ENCODE data around the gene DCLK3.

Gene DCLK3

DNA sequence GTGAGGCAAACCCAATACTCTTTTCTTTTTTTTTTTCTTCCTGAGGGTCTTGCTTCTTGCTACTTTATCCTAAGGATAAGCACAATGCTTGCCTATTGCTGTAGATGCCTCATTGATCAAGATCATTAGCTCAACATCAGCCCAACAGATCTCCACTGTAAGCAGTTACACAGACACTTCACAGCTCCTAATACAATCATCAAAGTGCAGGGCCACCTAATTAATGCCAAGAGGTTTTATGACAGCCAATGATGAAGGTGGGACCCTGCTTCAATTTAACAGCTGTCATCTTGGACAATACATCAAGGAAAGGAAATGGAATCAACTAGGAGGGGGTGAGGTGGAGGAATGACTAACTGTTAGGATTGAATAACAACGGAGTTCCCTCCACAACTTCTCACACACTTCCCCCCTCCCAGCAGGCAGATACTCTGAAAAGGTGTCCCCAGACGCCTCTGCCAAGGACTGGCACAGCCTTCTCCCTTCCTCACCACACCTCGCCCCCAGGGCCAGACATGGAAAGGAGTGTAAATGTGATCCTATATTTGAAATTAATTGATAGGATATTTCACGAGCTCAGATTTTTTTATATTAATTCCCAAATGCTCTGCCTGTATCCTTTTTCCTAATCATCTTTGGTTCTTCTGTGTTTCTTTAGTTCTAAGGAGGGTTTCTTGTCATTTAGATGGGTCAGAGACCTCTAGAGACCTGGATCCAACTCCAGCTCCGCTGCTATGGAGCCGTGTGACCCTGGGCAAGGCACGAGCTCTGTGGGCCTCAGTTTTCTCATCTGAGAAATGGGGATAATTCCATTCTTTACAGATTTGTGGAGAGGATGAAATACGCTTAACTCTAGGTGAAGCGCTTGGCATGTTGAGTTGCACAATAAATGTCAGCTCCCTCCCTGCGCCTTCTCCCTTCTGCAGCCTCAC, 1.2 kb downstream of the DCLK3 start:
- Histone ChIP-seq H3K4me1 (ENCODE audit: low read length) (no peaks in the 10 kb centered on the region), H3K79me2 (ENCODE audit: low read length) (no peaks in the 10 kb centered on the region), H3F3A (ENCODE audit: insufficient read depth, low read length) (no peaks in the 10 kb centered on the region), H3K4me2 (ENCODE audit: low read depth, low read length) (no peak overlapping the region), H3K9me3 (replicated peaks; ENCODE audit: insufficient read depth, low read length) (no peaks in the 10 kb centered on the region), H2AFZ (ENCODE audit: low read length) (no peak overlapping the region), H3K36me3 (replicated peaks; ENCODE audit: insufficient read depth, low read length) (no peaks in the 10 kb centered on the region), H3K9ac (ENCODE audit: low read length) (no peak overlapping the region), H4K20me1 (ENCODE audit: insufficient read depth, low read length) (no peaks in the 10 kb centered on the region), H3K9me2 (replicated peaks; ENCODE audit: insufficient read depth, low read length) (no peaks in the 10 kb centered on the region), H3K27ac (ENCODE audit: low read length) (no peak overlapping the region), H3K4me3 (ENCODE audit: low read length) (no peak overlapping the region), H3K27me3 (replicated peaks; ENCODE audit: insufficient read depth, low read length) (no peaks in the 10 kb centered on the region)
- DNase-seq: no peak
- TF ChIP-seq EZH2 (optimal IDR thresholded peaks at IDR 0.05; ENCODE audit: low read depth, low read length): no peak
- no peak for TF ChIP-seq EZH2phosphoT487 (IDR thresholded peaks at IDR 0.05; ENCODE audit: low read length)
- TF ChIP-seq CTCF (IDR thresholded peaks at IDR 0.05; ENCODE audit: low read length): no peak

- no peaks in the 10 kb centered on the region for H3F3A ChIP-seq (ENCODE audit: insufficient read depth, low read length)
- H3K27me3 ChIP-seq (replicated peaks; ENCODE audit: insufficient read depth, low read length): no peaks in the 10 kb centered on the region
- H3K9ac ChIP-seq (ENCODE audit: low read length): no peak overlapping the region
- H3K36me3 ChIP-seq (replicated peaks; ENCODE audit: insufficient read depth, low read length): no peaks in the 10 kb centered on the region
- no peak overlapping the region for H2AFZ ChIP-seq (ENCODE audit: low read length)
- no peak for TF ChIP-seq EZH2phosphoT487 (IDR thresholded peaks at IDR 0.05; ENCODE audit: low read length)
- no peak for TF ChIP-seq CTCF (IDR thresholded peaks at IDR 0.05; ENCODE audit: low read length)
- H3K9me2 ChIP-seq (replicated peaks; ENCODE audit: insufficient read depth, low read length): no peaks in the 10 kb centered on the region
- no peak overlapping the region for H3K27ac ChIP-seq (ENCODE audit: low read length)
- no peak for DNase-seq
- H4K20me1 ChIP-seq (ENCODE audit: insufficient read depth, low read length): no peaks in the 10 kb centered on the region
- no peak overlapping the region for H3K4me2 ChIP-seq (ENCODE audit: low read depth, low read length)
- no peaks in the 10 kb centered on the region for H3K4me1 ChIP-seq (ENCODE audit: low read length)
- no peak overlapping the region for H3K4me3 ChIP-seq (ENCODE audit: low read length)
- no peaks in the 10 kb centered on the region for H3K9me3 ChIP-seq (replicated peaks; ENCODE audit: insufficient read depth, low read length)
- H3K79me2 ChIP-seq (ENCODE audit: low read length): no peaks in the 10 kb centered on the region
Measured at GRCh38 chr3:36761779-36762178, 2.6 kb downstream of the DCLK3 start.

GRCh38 chr3:36756269-36756668, 8.1 kb downstream of the DCLK3 start:
- H3K9ac ChIP-seq (ENCODE audit: low read length): no peak overlapping the region
- TF ChIP-seq EZH2phosphoT487 (IDR thresholded peaks at IDR 0.05; ENCODE audit: low read length): no peak
- no peak for TF ChIP-seq EZH2 (optimal IDR thresholded peaks at IDR 0.05; ENCODE audit: low read depth, low read length)
- no peak for DNase-seq
- no peak overlapping the region for H2AFZ ChIP-seq (ENCODE audit: low read length)
- no peaks in the 10 kb centered on the region for H3K79me2 ChIP-seq (ENCODE audit: low read length)
- H3K9me3 ChIP-seq (replicated peaks; ENCODE audit: insufficient read depth, low read length): no peaks in the 10 kb centered on the region
- no peaks in the 10 kb centered on the region for H3K9me2 ChIP-seq (replicated peaks; ENCODE audit: insufficient read depth, low read length)
- no peaks in the 10 kb centered on the region for H3F3A ChIP-seq (ENCODE audit: insufficient read depth, low read length)
- no peaks in the 10 kb centered on the region for H3K27me3 ChIP-seq (replicated peaks; ENCODE audit: insufficient read depth, low read length)
- no peak overlapping the region for H3K4me2 ChIP-seq (ENCODE audit: low read depth, low read length)
- no peak overlapping the region for H3K4me3 ChIP-seq (ENCODE audit: low read length)
- no peaks in the 10 kb centered on the region for H4K20me1 ChIP-seq (ENCODE audit: insufficient read depth, low read length)
- no peaks in the 10 kb centered on the region for H3K4me1 ChIP-seq (ENCODE audit: low read length)
- H3K27ac ChIP-seq (ENCODE audit: low read length): no peak overlapping the region
- no peaks in the 10 kb centered on the region for H3K36me3 ChIP-seq (replicated peaks; ENCODE audit: insufficient read depth, low read length)

GRCh38 chr3:36751326-36751725, 13.0 kb downstream of the DCLK3 start:
- H3K9ac ChIP-seq (ENCODE audit: low read length): no peak overlapping the region
- no peaks in the 10 kb centered on the region for H3K36me3 ChIP-seq (replicated peaks; ENCODE audit: insufficient read depth, low read length)
- no peak overlapping the region for H3K4me2 ChIP-seq (ENCODE audit: low read depth, low read length)
- no peaks in the 10 kb centered on the region for H4K20me1 ChIP-seq (ENCODE audit: insufficient read depth, low read length)
- no peaks in the 10 kb centered on the region for H3K79me2 ChIP-seq (ENCODE audit: low read length)
- no peaks in the 10 kb centered on the region for H3K9me2 ChIP-seq (replicated peaks; ENCODE audit: insufficient read depth, low read length)
- H2AFZ ChIP-seq (ENCODE audit: low read length): no peak overlapping the region
- no peaks in the 10 kb centered on the region for H3K9me3 ChIP-seq (replicated peaks; ENCODE audit: insufficient read depth, low read length)
- no peaks in the 10 kb centered on the region for H3F3A ChIP-seq (ENCODE audit: insufficient read depth, low read length)
- H3K27me3 ChIP-seq (replicated peaks; ENCODE audit: insufficient read depth, low read length): no peaks in the 10 kb centered on the region
- no peaks in the 10 kb centered on the region for H3K4me1 ChIP-seq (ENCODE audit: low read length)
- H3K27ac ChIP-seq (ENCODE audit: low read length): no peak overlapping the region
- no peak overlapping the region for H3K4me3 ChIP-seq (ENCODE audit: low read length)
- TF ChIP-seq CTCF (IDR thresholded peaks at IDR 0.05; ENCODE audit: low read length): no peak
- TF ChIP-seq EZH2phosphoT487 (IDR thresholded peaks at IDR 0.05; ENCODE audit: low read length): no peak
- no peak for TF ChIP-seq EZH2 (optimal IDR thresholded peaks at IDR 0.05; ENCODE audit: low read depth, low read length)
- no peak for DNase-seq

All from MM.1S (cell line).